Endothelial cell of umbilical vein (primary cell): ENCODE measurements around the gene BICD2. TPM values are rescaled to one million over a fixed set of nuclear protein-coding genes. Genes with fewer than 3 reads are reported as not detected.

Experiments used
- BruUV-seq: library from RNA; stranded (reverse); fragments of 400-500 nt; replicated peaks from 2 replicates; lab custom pipeline; 2021; lab: Mats Ljungman, UMichigan
- CTCF ChIA-PET: fragments of 300-600, 350-600 bp; sonication (Branson Sonifier 250); formaldehyde crosslinking; loops from one replicate; lab custom pipeline; 2021; ENCODE audit warnings: antibody characterized with exemption, inconsistent platforms; lab: Charles Lee
- POLR2A ChIA-PET: fragments of 300-600, 350-600 bp; sonication (Branson Sonifier 250); formaldehyde crosslinking; loops from one replicate; lab custom pipeline; 2021; ENCODE audit warnings: antibody characterized with exemption, inconsistent platforms; lab: Charles Lee
- DNase-seq: peaks from one replicate; pipeline ENCODE4 v3.0.0-alpha.2; 2011; ENCODE audit warnings: low read depth, low spot score
- FAIRE-seq: peaks from 2 replicates; lab custom pipeline; 2011; peaks lifted over from hg19 to GRCh38; lab: Jason Lieb, UNC
- H2AFZ ChIP-seq: 2 replicates; pipeline ENCODE4 v1.6.0; 2012; ENCODE audit warnings: low read depth, low read length, control low read depth, inconsistent platforms
- H3K27ac ChIP-seq: 2 replicates; pipeline ENCODE4 v1.5.1; 2011; ENCODE audit warnings: low read depth, mild to moderate bottlenecking, control low read depth, low read length, moderate library complexity; ENCODE audit not compliant: insufficient read depth
- H3K27me3 ChIP-seq, 2 experiments: 2 replicates each; pipeline versions ENCODE4 v1.6.0 to v1.6.1; 2011; ENCODE audit warnings: low read length in 2 of 2, mixed read lengths in 1 of 2; ENCODE audit not compliant: control insufficient read depth in 2 of 2, insufficient read depth in 2 of 2
- H3K36me3 ChIP-seq, 2 experiments: 2 replicates in 1 of 2; 3 replicates in 1 of 2; pipeline ENCODE4 v1.5.1; 2011; ENCODE audit warnings: low read length in 2 of 2, mild to moderate bottlenecking in 1 of 2, moderate library complexity in 1 of 2; ENCODE audit not compliant: control insufficient read depth in 2 of 2, insufficient read depth in 2 of 2; ENCODE audit errors: extremely low read depth in 1 of 2
- H3K4me1 ChIP-seq: 3 replicates; pipeline ENCODE4 v1.5.1; 2011; ENCODE audit warnings: mild to moderate bottlenecking, low read length; ENCODE audit not compliant: control insufficient read depth, insufficient read depth; ENCODE audit errors: extremely low read depth
- H3K4me2 ChIP-seq: 2 replicates; pipeline ENCODE4 v1.6.1; 2011; ENCODE audit warnings: low read length, control low read depth, mixed read lengths; ENCODE audit not compliant: insufficient read depth
- H3K4me3 ChIP-seq, 3 experiments: fragments of 200-600 bp in 1 of 3; sonication (generic), shearing (Covaris generic) in 1 of 3; replicated peaks in 1 of 3; 2 replicates each; pipeline ENCODE4 v1.5.1; 2011 to 2016; ENCODE audit warnings: control low read depth in 3 of 3, low read length in 3 of 3, mild to moderate bottlenecking in 2 of 3, inconsistent platforms in 1 of 3, low read depth in 1 of 3, moderate library complexity in 1 of 3; ENCODE audit not compliant: insufficient read depth in 1 of 3
- H3K79me2 ChIP-seq: 2 replicates; pipeline ENCODE4 v1.6.0; 2012; ENCODE audit warnings: low read length, inconsistent platforms; ENCODE audit not compliant: control insufficient read depth, insufficient read depth
- H3K9ac ChIP-seq: replicated peaks from 2 replicates; pipeline ENCODE3; 2011; ENCODE audit warnings: low read length, control low read depth; ENCODE audit not compliant: insufficient read depth; ENCODE audit errors: extremely low read depth
- H3K9me1 ChIP-seq: replicated peaks from 3 replicates; pipeline ENCODE4 v1.6.0; 2011; ENCODE audit warnings: mild to moderate bottlenecking, low read length; ENCODE audit not compliant: control insufficient read depth, insufficient read depth; ENCODE audit errors: extremely low read depth
- H3K9me3 ChIP-seq: replicated peaks from 2 replicates; pipeline ENCODE4 v1.5.1; 2012; ENCODE audit warnings: low read length, inconsistent platforms; ENCODE audit not compliant: control insufficient read depth, insufficient read depth
- H4K20me1 ChIP-seq: replicated peaks from 2 replicates; pipeline ENCODE3; 2011; ENCODE audit warnings: mild to moderate bottlenecking, low read length; ENCODE audit not compliant: control insufficient read depth, insufficient read depth; ENCODE audit errors: extremely low read depth
- CTCF ChIP-seq, 2 donors: IDR thresholded peaks; 1 replicate in 1 of 2; 2 replicates in 1 of 2; pipeline ENCODE4 v1.5.1; 2011; ENCODE audit warnings: low read length in 2 of 2, mild to moderate bottlenecking in 2 of 2, moderate library complexity in 2 of 2, control low read depth in 1 of 2, inconsistent platforms in 1 of 2, low read depth in 1 of 2; ENCODE audit not compliant: insufficient read depth in 1 of 2; ENCODE audit errors: extremely low read depth in 1 of 2
- EZH2 ChIP-seq: IDR thresholded peaks from 2 replicates; pipeline ENCODE4 v1.6.1; 2012; ENCODE audit warnings: borderline replicate concordance, low read depth, mild to moderate bottlenecking, moderate library complexity, low read length, inconsistent platforms; ENCODE audit not compliant: severe bottlenecking
- FOS ChIP-seq: IDR thresholded peaks from 2 replicates; pipeline ENCODE4 v1.6.1; 2011; ENCODE audit warnings: mild to moderate bottlenecking, low read length, moderate library complexity, borderline replicate concordance; ENCODE audit not compliant: insufficient read depth
- GATA2 ChIP-seq: IDR thresholded peaks from 2 replicates; pipeline ENCODE4 v1.7.0; 2011; ENCODE audit warnings: low read depth, mild to moderate bottlenecking, moderate library complexity, mixed read lengths, low read length; ENCODE audit not compliant: insufficient read length, insufficient read depth
- JUN ChIP-seq: IDR thresholded peaks from 2 replicates; pipeline ENCODE4 v1.6.1; 2011; ENCODE audit warnings: borderline replicate concordance, low read depth; ENCODE audit not compliant: insufficient read length, insufficient read depth
- MAX ChIP-seq: IDR thresholded peaks from 2 replicates; pipeline ENCODE4 v1.6.1; 2011; ENCODE audit not compliant: insufficient read depth, insufficient read length
- MYC ChIP-seq: IDR thresholded peaks from one replicate; pipeline ENCODE4 v1.6.1; 2011; ENCODE audit warnings: mild to moderate bottlenecking, low read depth, low read length
- POLR2A ChIP-seq: IDR thresholded peaks from 2 replicates; pipeline ENCODE4 v1.6.1; 2012; ENCODE audit warnings: low read depth, mild to moderate bottlenecking, control low read depth, low read length
- POLR2AphosphoS5 ChIP-seq: IDR thresholded peaks from 2 replicates; pipeline ENCODE4 v1.6.1; 2012; ENCODE audit warnings: low read depth, mild to moderate bottlenecking, control low read depth, low read length, moderate library complexity; ENCODE audit not compliant: insufficient read depth
- dilution Hi-C: fragments of 300-500 bp; cut with MboI; formaldehyde crosslinking; loops from one replicate; pipeline ENCODE4 v1.15.0; 2019; ENCODE audit warnings: low sequenced_read_pairs; ENCODE audit not compliant: extremely low pct_ligation_motif_present
- intact Hi-C: fragments of 100-400 bp; cut with micrococcal nuclease; formaldehyde crosslinking; loops from one replicate; pipeline ENCODE4 v1.10.0; 2022
- polyA plus RNA-seq, 4 experiments: library from polyadenylated mRNA; depleted of rRNA in 3 of 4; stranded (reverse) in 3 of 4; unstranded in 1 of 4; fragments of >200 nt; gene quantifications; 2 replicates each; pipeline versions ENCODE4 v1.2.1 to v1.2.3, GENCODE V29; 2011 to 2012; ENCODE audit warnings: missing spikeins in 1 of 4
- total RNA-seq: library from RNA; stranded (reverse); gene quantifications from 2 replicates; pipeline ENCODE4 v1.2.3, GENCODE V29; 2021

BICD2 gene
- total and polyA plus RNA-seq, 2 donors (not counting 3 experiments of a cell fraction or from before 2014, with no cell fraction given): 14.3 to 39.3 TPM

GRCh38 chr9:92786298-92786697 is 21.7 kb upstream of the BICD2 start:
- FAIRE-seq (no peak), DNase-seq (no peak)
- Histone ChIP-seq H3K27ac (no peak overlapping the region), H3K4me1 (no peaks in the 10 kb centered on the region), H3K27me3 (peaks cover 0 to 3% of the 10 kb centered on the region in 2 experiments), H3K4me2 (no peak overlapping the region), H4K20me1 (no peaks in the 10 kb centered on the region), H3K9ac (no peak overlapping the region), H2AFZ (no peak overlapping the region), H3K4me3 (no peak overlapping the region), H3K9me3 (no peaks in the 10 kb centered on the region), H3K36me3 (no peaks in the 10 kb centered on the region), H3K79me2 (no peaks in the 10 kb centered on the region), H3K9me1 (no peaks in the 10 kb centered on the region)
- POLR2A ChIA-PET: no interaction called here
- TF ChIP-seq POLR2A: no peak
- TF ChIP-seq FOS: no peak
- TF ChIP-seq GATA2: no peak
- no peak for TF ChIP-seq EZH2
- TF ChIP-seq MYC: no peak
- TF ChIP-seq MAX: no peak
- no peak for TF ChIP-seq CTCF (IDR thresholded peaks at IDR 0.05; ENCODE audit: extremely low read depth in 1 of 2, insufficient read depth in 1 of 2, low read depth in 1 of 2, low read length in 2 of 2)
- TF ChIP-seq JUN: no peak
- no peak for TF ChIP-seq POLR2AphosphoS5
- BruUV-seq: no TSS peak
- intact Hi-C loops: no loop called here
- dilution Hi-C loops: no loop called here
- CTCF ChIA-PET: interaction anchor here (1.8 kb wide), 1 partner anchor 69 kb away, joined by 14 read pairs; no protein-coding TSS in a partner anchor
